GM12801 (cell line): ENCODE results near the gene KYAT1.

Experiments
- CTCF ChIP-seq: IDR thresholded peaks from one replicate; pipeline ENCODE4 v1.5.1; 2011; ENCODE audit warnings: control low read depth; ENCODE audit not compliant: insufficient read length; ENCODE audit errors: extremely low read depth

Gene KYAT1

GRCh38 chr9:128913048-128913900 is 31.5 kb upstream of the KYAT1 start:
- no peak for TF ChIP-seq CTCF

- TF ChIP-seq CTCF, result no peak
Measured at GRCh38 chr9:128912270-128912853, 30.6 kb upstream of the KYAT1 start.

GRCh38 chr9:128911529-128912035 is 29.8 kb upstream of the KYAT1 start:
- TF ChIP-seq CTCF, result no peak

GRCh38 chr9:128910906-128911305 is 29.2 kb upstream of the KYAT1 start:
- TF ChIP-seq CTCF, result no peak

GRCh38 chr9:128909859-128910258 is 28.1 kb upstream of the KYAT1 start:
- no peak for TF ChIP-seq CTCF

GRCh38 chr9:128908372-128908771 is 26.6 kb upstream of the KYAT1 start:
- TF ChIP-seq CTCF, result no peak

GRCh38 chr9:128906741-128907140 is 25.0 kb upstream of the KYAT1 start:
- no peak for TF ChIP-seq CTCF
